Suprapubic skin (tissue), 4 donors: ENCODE results near the gene INPP1. TPM values are rescaled to one million over a fixed set of nuclear protein-coding genes. Genes with fewer than 3 reads are reported as not detected.

Experiments
- DNase-seq, 2 donors: peaks; one replicate each; pipeline ENCODE4 v3.0.0-alpha.2; 2019; ENCODE audit warnings: low spot score in 2 of 2
- H3K27ac ChIP-seq: fragments of 200-600 bp; sonication (generic); one replicate; pipeline ENCODE4 v1.5.1; 2019
- H3K27me3 ChIP-seq: fragments of 200-600 bp; sonication (generic); one replicate; pipeline ENCODE4 v1.5.1; 2019
- H3K36me3 ChIP-seq: fragments of 200-600 bp; sonication (generic); one replicate; pipeline ENCODE4 v1.5.1; 2019
- H3K4me1 ChIP-seq: fragments of 200-600 bp; sonication (generic); one replicate; pipeline ENCODE4 v1.5.1; 2019
- H3K4me3 ChIP-seq: fragments of 200-600 bp; sonication (generic); one replicate; pipeline ENCODE4 v1.5.1; 2019; ENCODE audit warnings: mild to moderate bottlenecking
- H3K9me3 ChIP-seq: fragments of 200-600 bp; sonication (generic); one replicate; pipeline ENCODE4 v1.5.1; 2019
- EP300 ChIP-seq: sonication (generic); formaldehyde crosslinking; IDR thresholded peaks from one replicate; pipeline ENCODE4 v1.6.1; 2017; ENCODE audit warnings: antibody characterized with exemption
- POLR2A ChIP-seq, 2 donors: fragments of 450-650 bp; IDR thresholded peaks; one replicate each; pipeline ENCODE4 v1.6.1; 2017; ENCODE audit warnings: antibody characterized with exemption in 2 of 2, mild to moderate bottlenecking in 2 of 2, moderate library complexity in 2 of 2
- POLR2AphosphoS5 ChIP-seq, 3 donors: sonication (generic); formaldehyde crosslinking; IDR thresholded peaks; one replicate each; pipeline ENCODE4 v1.6.1; 2017; ENCODE audit warnings: antibody characterized with exemption in 3 of 3
- WGBS: methylation state at CpG from one replicate; pipeline ENCODE4 v1.1.5; 2018; 5-methylcytosine and 5-hydroxymethylcytosine counted together
- total RNA-seq, 4 donors: library from RNA; depleted of rRNA; stranded (reverse); fragments of >200 nt; gene quantifications; one replicate each; pipeline ENCODE4 v1.1.0, GENCODE V29; 2016
- TF ChIP-seq, protein P1 (sequence below), 2 donors: fragments of 200-600 bp in 1 of 2; fragments of 450-650 bp in 1 of 2; sonication (generic) in 1 of 2; IDR thresholded peaks; one replicate each; pipeline ENCODE4 v1.5.1; 2016 to 2019; ENCODE audit warnings: antibody characterized with exemption in 2 of 2, mild to moderate bottlenecking in 1 of 2, moderate library complexity in 1 of 2

The INPP1 gene
- total RNA-seq, 4 donors from 2014 or later = 14.0 to 26.5 (median 17.5) TPM

DNA sequence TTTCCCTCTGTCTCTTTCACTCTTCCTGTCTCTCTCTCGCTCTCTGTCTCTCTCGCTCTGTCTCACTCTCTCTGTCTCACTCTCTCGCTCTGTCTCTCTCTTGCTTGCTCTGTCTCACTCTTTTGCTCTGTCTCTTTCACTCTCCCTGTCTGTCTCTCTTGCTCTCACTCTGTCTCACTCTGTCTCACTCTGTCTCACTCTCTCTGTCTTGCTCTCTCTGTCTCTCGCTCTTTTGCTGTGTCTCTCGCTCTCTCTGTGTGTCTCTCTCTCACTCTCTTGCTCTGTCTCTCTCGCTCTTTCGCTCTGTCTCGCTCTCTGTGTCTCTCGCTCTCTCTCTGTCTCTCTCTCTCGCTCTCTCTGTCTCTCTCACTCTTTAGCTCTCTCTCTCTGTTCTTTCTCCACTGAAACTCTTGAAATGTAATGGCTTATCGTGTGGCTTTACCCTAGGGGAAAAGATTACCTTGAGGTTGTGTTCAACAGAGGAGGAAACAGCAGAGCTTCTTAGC lies 22.9 kb downstream of the INPP1 start:
- DNase-seq = no peak
- H3K4me1 ChIP-seq = no peaks in the 10 kb centered on the region
- 91% methylated on average over 11 of the region's 11 CpGs for WGBS
- no peak overlapping the region for H3K4me3 ChIP-seq
- TF ChIP-seq POLR2A (IDR thresholded peaks at IDR 0.05) = no peak
- no peak for TF ChIP-seq EP300
- TF ChIP-seq POLR2AphosphoS5 (IDR thresholded peaks at IDR 0.05) = no peak
- TF ChIP-seq, protein P1, sequence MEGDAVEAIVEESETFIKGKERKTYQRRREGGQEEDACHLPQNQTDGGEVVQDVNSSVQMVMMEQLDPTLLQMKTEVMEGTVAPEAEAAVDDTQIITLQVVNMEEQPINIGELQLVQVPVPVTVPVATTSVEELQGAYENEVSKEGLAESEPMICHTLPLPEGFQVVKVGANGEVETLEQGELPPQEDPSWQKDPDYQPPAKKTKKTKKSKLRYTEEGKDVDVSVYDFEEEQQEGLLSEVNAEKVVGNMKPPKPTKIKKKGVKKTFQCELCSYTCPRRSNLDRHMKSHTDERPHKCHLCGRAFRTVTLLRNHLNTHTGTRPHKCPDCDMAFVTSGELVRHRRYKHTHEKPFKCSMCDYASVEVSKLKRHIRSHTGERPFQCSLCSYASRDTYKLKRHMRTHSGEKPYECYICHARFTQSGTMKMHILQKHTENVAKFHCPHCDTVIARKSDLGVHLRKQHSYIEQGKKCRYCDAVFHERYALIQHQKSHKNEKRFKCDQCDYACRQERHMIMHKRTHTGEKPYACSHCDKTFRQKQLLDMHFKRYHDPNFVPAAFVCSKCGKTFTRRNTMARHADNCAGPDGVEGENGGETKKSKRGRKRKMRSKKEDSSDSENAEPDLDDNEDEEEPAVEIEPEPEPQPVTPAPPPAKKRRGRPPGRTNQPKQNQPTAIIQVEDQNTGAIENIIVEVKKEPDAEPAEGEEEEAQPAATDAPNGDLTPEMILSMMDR (IDR thresholded peaks at IDR 0.05) = no peak
- H3K9me3 ChIP-seq = no peaks in the 10 kb centered on the region
- no peak overlapping the region for H3K27ac ChIP-seq
- peaks cover 58% of the 10 kb centered on the region for H3K36me3 ChIP-seq
- H3K27me3 ChIP-seq = no peaks in the 10 kb centered on the region

DNA sequence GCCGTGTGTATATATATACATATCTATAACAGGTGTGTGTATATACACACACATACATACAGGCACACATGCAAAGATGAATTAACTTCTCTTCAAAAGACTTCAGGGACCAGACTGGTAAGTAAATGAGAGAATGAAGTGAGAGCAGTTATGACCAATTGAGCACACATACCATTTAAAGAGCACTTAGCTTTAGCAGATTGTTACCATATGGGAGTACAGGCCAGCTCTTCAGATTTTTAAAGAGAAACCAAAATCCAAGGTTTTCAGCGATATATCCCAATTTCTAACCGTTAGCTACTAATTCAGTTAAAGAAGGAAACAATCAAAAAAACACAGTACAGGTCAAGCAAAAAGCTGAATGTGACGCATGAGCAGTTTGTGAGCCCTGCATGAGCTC lies 23.7 kb downstream of the INPP1 start:
- Histone ChIP-seq H3K4me1 (peaks cover 3% of the 10 kb centered on the region), H3K4me3 (no peak overlapping the region), H3K9me3 (no peaks in the 10 kb centered on the region), H3K36me3 (peaks cover 58% of the 10 kb centered on the region), H3K27ac (no peak overlapping the region), H3K27me3 (no peaks in the 10 kb centered on the region)
- no peak for DNase-seq
- 80% methylated on average over 4 of the region's 4 CpGs for WGBS
- TF ChIP-seq, protein P1 (IDR thresholded peaks at IDR 0.05) = no peak
- TF ChIP-seq POLR2A (IDR thresholded peaks at IDR 0.05) (no peak), POLR2AphosphoS5 (IDR thresholded peaks at IDR 0.05) (no peak), EP300 (no peak)

DNA sequence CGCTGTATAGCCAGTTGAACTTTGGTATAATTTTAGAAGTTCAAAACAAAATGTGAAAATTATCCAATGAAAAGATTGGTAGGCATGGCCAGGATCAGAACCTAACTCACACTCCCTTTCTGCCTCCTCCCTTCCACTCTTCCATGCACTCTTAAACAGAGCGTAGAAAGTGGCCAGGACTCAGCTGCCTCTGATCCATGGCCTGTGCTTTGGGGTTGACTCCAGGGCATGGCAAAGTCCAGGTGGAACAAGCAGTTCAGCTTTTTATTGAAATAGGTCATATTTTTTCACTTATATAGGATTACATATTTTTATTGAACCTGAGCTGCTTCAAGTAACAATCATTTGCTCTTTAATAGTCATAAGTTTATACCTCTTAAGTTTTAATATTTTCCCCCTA lies 26.2 kb downstream of the INPP1 start:
- Histone ChIP-seq H3K36me3 (peaks cover 56% of the 10 kb centered on the region), H3K4me3 (no peak overlapping the region), H3K27ac (no peak overlapping the region), H3K27me3 (no peaks in the 10 kb centered on the region), H3K9me3 (no peaks in the 10 kb centered on the region), H3K4me1 (peaks cover 9% of the 10 kb centered on the region)
- TF ChIP-seq POLR2A (IDR thresholded peaks at IDR 0.05) (no peak), POLR2AphosphoS5 (IDR thresholded peaks at IDR 0.05) (no peak), EP300 (no peak)
- TF ChIP-seq, protein P1 (IDR thresholded peaks at IDR 0.05) = no peak
- 97% methylated on average over 2 of the region's 2 CpGs for WGBS
- DNase-seq = no peak

DNA sequence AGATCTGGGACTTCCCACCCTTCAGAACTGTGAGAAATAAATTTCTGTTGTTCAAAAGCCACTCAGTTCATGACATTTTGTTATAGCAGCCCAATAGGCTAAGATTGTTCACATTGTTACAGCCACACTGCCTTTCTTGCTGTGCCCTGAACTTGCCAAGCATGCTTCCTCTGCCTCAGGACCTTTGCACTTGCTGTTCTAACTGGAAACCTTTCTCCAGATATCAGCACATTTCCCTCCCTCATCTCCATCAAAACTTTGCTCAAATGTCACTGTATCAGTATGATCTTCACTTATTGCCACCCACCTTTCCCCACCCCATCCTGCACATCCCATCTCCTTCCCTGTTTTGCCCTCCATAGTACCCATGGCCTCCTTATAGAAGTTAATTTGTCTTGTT lies 32.7 kb downstream of the INPP1 start:
- Histone ChIP-seq H3K36me3 (peaks cover 2% of the 10 kb centered on the region), H3K9me3 (no peaks in the 10 kb centered on the region), H3K4me1 (peaks cover 15% of the 10 kb centered on the region), H3K4me3 (no peak overlapping the region), H3K27me3 (no peaks in the 10 kb centered on the region), H3K27ac (no peak overlapping the region)
- DNase-seq = no peak
- TF ChIP-seq POLR2AphosphoS5 (IDR thresholded peaks at IDR 0.05) (no peak), POLR2A (IDR thresholded peaks at IDR 0.05) (no peak)

DNA sequence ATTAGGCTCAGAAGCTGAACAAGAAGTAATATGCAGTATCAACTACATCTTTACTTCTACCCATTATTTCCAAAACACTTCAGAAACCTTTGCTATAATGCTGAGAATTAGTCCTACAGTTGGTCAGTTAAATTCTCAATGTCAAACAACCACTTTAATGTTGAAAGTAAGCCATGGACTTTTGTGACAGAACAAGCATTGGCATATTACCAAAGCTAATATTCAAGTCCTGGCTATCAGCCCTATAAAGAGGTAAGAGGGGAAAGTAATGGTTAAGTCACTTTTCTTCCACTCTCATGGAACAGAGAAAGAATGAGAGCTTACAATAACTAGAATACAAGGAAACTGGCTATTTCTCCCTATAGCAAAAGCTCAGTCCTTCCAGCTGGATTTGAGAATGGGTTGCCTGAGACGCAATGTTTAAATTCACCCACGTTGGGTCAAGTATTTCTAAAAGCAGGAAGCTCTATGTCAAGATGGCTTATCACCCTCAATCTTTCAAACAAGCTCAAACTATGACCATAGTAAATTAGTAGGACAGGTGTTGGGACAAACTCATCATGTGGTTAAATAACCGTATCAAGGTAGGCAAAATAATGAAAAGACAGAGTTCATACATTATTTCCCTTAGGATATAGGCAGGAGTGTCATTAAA lies 33.3 kb downstream of the INPP1 start:
- TF ChIP-seq POLR2AphosphoS5 (IDR thresholded peaks at IDR 0.05) (no peak), EP300 (no peak), POLR2A (IDR thresholded peaks at IDR 0.05) (no peak)
- Histone ChIP-seq H3K27ac (no peak overlapping the region), H3K4me1 (peaks cover 15% of the 10 kb centered on the region), H3K9me3 (no peaks in the 10 kb centered on the region), H3K27me3 (no peaks in the 10 kb centered on the region), H3K4me3 (no peak overlapping the region), H3K36me3 (no peaks in the 10 kb centered on the region)
- 77% methylated on average over 3 of the region's 3 CpGs for WGBS
- DNase-seq = no peak

DNA sequence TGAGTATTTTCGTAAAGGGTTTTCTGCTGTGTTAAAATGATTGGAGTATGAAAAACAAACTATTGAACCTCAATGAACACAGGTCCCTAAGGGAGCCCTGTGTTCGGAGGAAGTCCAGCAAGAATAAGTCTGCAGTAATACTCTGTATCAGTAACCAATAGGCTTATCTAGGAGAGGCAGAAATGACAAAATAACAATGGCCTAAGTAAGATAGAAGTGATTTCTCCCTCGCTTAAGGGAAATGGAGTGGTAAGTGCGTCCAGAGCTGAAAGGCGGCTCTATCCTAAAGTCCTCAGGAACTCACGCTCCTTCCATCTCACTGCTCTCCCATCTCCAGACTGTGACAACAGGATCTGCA lies 35.5 kb downstream of the INPP1 start:
- H3K4me1 ChIP-seq = peaks cover 5% of the 10 kb centered on the region
- H3K9me3 ChIP-seq = no peaks in the 10 kb centered on the region
- DNase-seq = no peak
- H3K27ac ChIP-seq = no peak overlapping the region
- no peaks in the 10 kb centered on the region for H3K36me3 ChIP-seq
- TF ChIP-seq POLR2AphosphoS5 (IDR thresholded peaks at IDR 0.05) (no peak), EP300 (no peak), POLR2A (IDR thresholded peaks at IDR 0.05) (no peak)
- TF ChIP-seq, protein P1 (IDR thresholded peaks at IDR 0.05) = no peak
- no peaks in the 10 kb centered on the region for H3K27me3 ChIP-seq
- no peak overlapping the region for H3K4me3 ChIP-seq
- 78% methylated on average over 6 of the region's 6 CpGs for WGBS
